ENCODE measurements around the gene PPFIA1.
"Not testable (repeated sequence)": the region's sequence is repeated elsewhere in the genome, so short reads cannot be mapped to it uniquely, and the experiment has no call there.

PPFIA1 gene

GRCh38 chr11:70252844-70253243 is 17.6 kb upstream of the PPFIA1 start:
- DNase-seq: no peak

- no peak for DNase-seq
These were observed 14.9 kb upstream of the PPFIA1 start for GRCh38 chr11:70255477-70256116.

- not testable (repeated sequence) for DNase-seq
These were observed 11.4 kb upstream of the PPFIA1 start for GRCh38 chr11:70259077-70259476.

GRCh38 chr11:70262951-70263350 is 7.5 kb upstream of the PPFIA1 start:
- DNase-seq: no peak

- DNase-seq: no peak
These were observed 7.1 kb upstream of the PPFIA1 start for GRCh38 chr11:70263363-70263762.

- DNase-seq: no peak
These were observed 5.1 kb upstream of the PPFIA1 start for GRCh38 chr11:70265341-70265740.

GRCh38 chr11:70267405-70267950 is 3.0 kb upstream of the PPFIA1 start:
- DNase-seq: no peak

- no peak for DNase-seq
These were observed 2.0 kb upstream of the PPFIA1 start for GRCh38 chr11:70268526-70268925.

GRCh38 chr11:70270877-70271648 is 573 bp downstream of the PPFIA1 start:
- no peak for DNase-seq

- no peak for DNase-seq
These were observed 1.1 kb downstream of the PPFIA1 start for GRCh38 chr11:70271649-70271953.

GRCh38 chr11:70272009-70272408 is 1.5 kb downstream of the PPFIA1 start:
- DNase-seq: no peak

GRCh38 chr11:70278994-70279393 is 8.5 kb downstream of the PPFIA1 start:
- no peak for DNase-seq

- no peak for DNase-seq
These were observed 10.7 kb downstream of the PPFIA1 start for GRCh38 chr11:70281156-70281609.

GRCh38 chr11:70282012-70282411 is 11.5 kb downstream of the PPFIA1 start:
- no peak for DNase-seq

- DNase-seq: no peak
These were observed 18.2 kb downstream of the PPFIA1 start for GRCh38 chr11:70288721-70289120.

GRCh38 chr11:70289582-70289981 is 19.1 kb downstream of the PPFIA1 start:
- DNase-seq: no peak

- DNase-seq: no peak
These were observed 20.0 kb downstream of the PPFIA1 start for GRCh38 chr11:70290361-70291065.

GRCh38 chr11:70292166-70292565 is 21.7 kb downstream of the PPFIA1 start:
- no peak for DNase-seq

GRCh38 chr11:70292863-70293262 is 22.4 kb downstream of the PPFIA1 start:
- no peak for DNase-seq

- not testable (repeated sequence) for DNase-seq
These were observed 24.7 kb downstream of the PPFIA1 start for GRCh38 chr11:70295166-70295565.

GRCh38 chr11:70296681-70297080 is 26.2 kb downstream of the PPFIA1 start:
- DNase-seq: no peak

GRCh38 chr11:70297341-70297740 is 26.9 kb downstream of the PPFIA1 start:
- no peak for DNase-seq

- DNase-seq: no peak
These were observed 27.9 kb downstream of the PPFIA1 start for GRCh38 chr11:70298243-70298915.

Data from SIG-M5 (cell line).